Kasumi-1 (cell line): ENCODE results near the gene ELOVL4.

ENCODE experiments used
- DNase-seq, 2 experiments: peaks; one replicate each; lab custom pipeline; 2025; lab: John Stamatoyannopoulos, UW

Gene ELOVL4

GRCh38 chr6:79947191-79948186 is at the start of gene ELOVL4:
TSS of gene ELOVL4 (minus strand) at chr6:79947553. CDS start at chr6:79947279, 274 bp downstream.
- DNase-seq: peak; percentile 41 to 49

GRCh38 chr6:79993911-79994309 is 46.6 kb upstream of the ELOVL4 start:
- DNase-seq: no peak

GRCh38 chr6:79993012-79993910 is 45.9 kb upstream of the ELOVL4 start:
- no peak for DNase-seq

GRCh38 chr6:79989641-79990040 is 42.3 kb upstream of the ELOVL4 start:
- no peak for DNase-seq

GRCh38 chr6:79985128-79985527 is 37.8 kb upstream of the ELOVL4 start:
- no peak for DNase-seq

- DNase-seq: peak in 1 of 2 experiments; percentile 19
These were observed 36.9 kb upstream of the ELOVL4 start for GRCh38 chr6:79984261-79984660.

- no peak for DNase-seq
These were observed 34.3 kb upstream of the ELOVL4 start for GRCh38 chr6:79981652-79982051.

- DNase-seq: no peak
These were observed 23.8 kb upstream of the ELOVL4 start for GRCh38 chr6:79971193-79971592.

GRCh38 chr6:79969784-79970183 is 22.4 kb upstream of the ELOVL4 start:
- no peak for DNase-seq

GRCh38 chr6:79967178-79967577 is 19.8 kb upstream of the ELOVL4 start:
- no peak for DNase-seq

GRCh38 chr6:79964607-79965081 is 17.3 kb upstream of the ELOVL4 start:
- DNase-seq: no peak

GRCh38 chr6:79954849-79955248 is 7.5 kb upstream of the ELOVL4 start:
- peak; percentile 25 to 29 for DNase-seq

GRCh38 chr6:79949233-79949632 is 1.9 kb upstream of the ELOVL4 start:
- peak; percentile 78 to 79 for DNase-seq

- DNase-seq: peak; percentile 60 to 75
These were observed 822 bp downstream of the ELOVL4 start for GRCh38 chr6:79946272-79947190.

GRCh38 chr6:79943133-79943532 is 4.2 kb downstream of the ELOVL4 start:
- no peak for DNase-seq

- no peak for DNase-seq
These were observed 5.7 kb downstream of the ELOVL4 start for GRCh38 chr6:79941489-79942151.

GRCh38 chr6:79928478-79928998 is 18.8 kb downstream of the ELOVL4 start:
- no peak for DNase-seq

- DNase-seq: no peak
These were observed 19.6 kb downstream of the ELOVL4 start for GRCh38 chr6:79927758-79928157.

- no peak for DNase-seq
These were observed 24.1 kb downstream of the ELOVL4 start for GRCh38 chr6:79923270-79923669.

- DNase-seq: no peak
These were observed 25.3 kb downstream of the ELOVL4 start for GRCh38 chr6:79922018-79922417.
